HG02763 (cell line): ENCODE data around the gene IRAK2.
A peak's percentile ranks its signal among the peaks of the same experiment; 100 is the strongest.

Experiments used
- ATAC-seq: cut with Tn5 transposase; IDR thresholded peaks from one replicate; pipeline ENCODE4 v1.9.1; 2021; ENCODE audit warnings: mild to moderate bottlenecking, moderate library complexity; ENCODE audit not compliant: unreplicated experiment

Gene IRAK2

GRCh38 chr3:10223676-10224639 is 59.2 kb downstream of the IRAK2 start:
- ATAC-seq, result peak; percentile 57

- ATAC-seq, result peak; percentile 33
These were observed 60.3 kb downstream of the IRAK2 start for GRCh38 chr3:10224794-10225665.

- ATAC-seq, result peak; percentile 36
These were observed 61.6 kb downstream of the IRAK2 start for GRCh38 chr3:10226293-10226692.

GRCh38 chr3:10228248-10228950 is 63.7 kb downstream of the IRAK2 start:
- no peak for ATAC-seq

GRCh38 chr3:10229576-10229975 is 64.9 kb downstream of the IRAK2 start:
- ATAC-seq, result no peak

GRCh38 chr3:10232137-10232536 is 67.4 kb downstream of the IRAK2 start:
- ATAC-seq, result no peak

- ATAC-seq, result no peak
These were observed 69.3 kb downstream of the IRAK2 start for GRCh38 chr3:10233988-10234387.

GRCh38 chr3:10234526-10235230 is 70.0 kb downstream of the IRAK2 start:
- no peak for ATAC-seq

- ATAC-seq, result no peak
These were observed 70.8 kb downstream of the IRAK2 start for GRCh38 chr3:10235551-10235950.

GRCh38 chr3:10238345-10239183 is 73.8 kb downstream of the IRAK2 start:
- no peak for ATAC-seq

- no peak for ATAC-seq
These were observed 76.1 kb downstream of the IRAK2 start for GRCh38 chr3:10240799-10241198.

GRCh38 chr3:10242182-10243065 is 77.7 kb downstream of the IRAK2 start:
- ATAC-seq, result no peak

GRCh38 chr3:10244009-10244408 is 79.3 kb downstream of the IRAK2 start:
- ATAC-seq, result no peak

GRCh38 chr3:10245081-10245712 is 80.5 kb downstream of the IRAK2 start:
- no peak for ATAC-seq

- no peak for ATAC-seq
These were observed 83.0 kb downstream of the IRAK2 start for GRCh38 chr3:10247679-10248183.

- peak; percentile 95 for ATAC-seq
These were observed 83.7 kb downstream of the IRAK2 start, which contains the start of gene TATDN2 for GRCh38 chr3:10248184-10248983. TSS of gene TATDN2 (plus strand) at chr3:10248459. CDS start at chr3:10249201, 742 bp downstream.
